Stimulated activated CD4-positive, alpha-beta T cell treated with anti-CD3 and anti-CD28 coated beads, Interleukin-12 subunit alpha, Interleukin-12 subunit beta, amount 100 ng/mL, for 48 hours (primary cell): Measurements from ENCODE around the gene DCTPP1.

ENCODE experiments used
- DNase-seq, 3 donors: peaks; one replicate each; pipeline ENCODE4 v3.0.0-alpha.2; 2020; ENCODE audit warnings: low read depth in 2 of 3, low spot score in 1 of 3

The DCTPP1 gene

GRCh38 chr16:30382111-30382881 lies 47.5 kb downstream of the DCTPP1 start, which contains the start of gene SEPTIN1:
Gene SEPTIN1, minus strand, starts transcription at chr16:30382561. Its CDS starts 19 bp downstream, at chr16:30382542.
- peak in 2 of 3 donors; percentile 51 to 71 for DNase-seq

GRCh38 chr16:30381291-30382041 lies 48.4 kb downstream of the DCTPP1 start:
- DNase-seq = no peak

- no peak for DNase-seq
Measured at GRCh38 chr16:30380803-30381208, 49.0 kb downstream of the DCTPP1 start.

- DNase-seq = no peak
Measured at GRCh38 chr16:30380072-30380802, 49.6 kb downstream of the DCTPP1 start.

DNA sequence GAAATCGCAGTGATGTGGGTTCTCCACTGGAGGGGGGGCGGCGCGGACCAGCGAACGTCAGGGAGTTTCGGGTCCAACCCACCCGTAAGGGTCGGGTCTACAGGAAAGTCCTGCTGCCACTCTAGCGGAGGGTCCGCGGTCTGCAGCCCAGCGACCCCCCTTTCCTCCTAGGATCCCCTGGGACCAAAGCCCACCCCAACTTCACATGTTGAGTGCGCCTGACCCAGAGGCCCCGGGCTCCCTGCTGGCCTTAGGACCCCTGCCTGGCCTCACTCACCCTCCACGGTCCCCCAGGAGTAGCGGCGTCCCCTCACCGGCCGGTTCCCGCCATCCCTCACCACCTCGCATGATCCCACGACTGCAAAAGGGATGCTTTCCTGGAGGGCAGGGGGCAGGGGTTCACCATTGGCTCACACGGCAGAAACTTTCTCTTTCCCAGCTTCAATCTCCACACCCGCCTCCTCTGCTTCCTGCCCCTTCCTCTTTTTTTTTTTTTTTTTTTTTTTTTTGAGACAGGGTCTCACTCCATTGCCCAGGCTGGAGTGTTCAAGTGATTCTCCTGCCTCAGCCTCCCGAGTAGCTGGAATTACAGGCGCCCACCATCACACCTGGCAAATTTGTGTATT lies 50.6 kb downstream of the DCTPP1 start:
- DNase-seq = no peak

DNA sequence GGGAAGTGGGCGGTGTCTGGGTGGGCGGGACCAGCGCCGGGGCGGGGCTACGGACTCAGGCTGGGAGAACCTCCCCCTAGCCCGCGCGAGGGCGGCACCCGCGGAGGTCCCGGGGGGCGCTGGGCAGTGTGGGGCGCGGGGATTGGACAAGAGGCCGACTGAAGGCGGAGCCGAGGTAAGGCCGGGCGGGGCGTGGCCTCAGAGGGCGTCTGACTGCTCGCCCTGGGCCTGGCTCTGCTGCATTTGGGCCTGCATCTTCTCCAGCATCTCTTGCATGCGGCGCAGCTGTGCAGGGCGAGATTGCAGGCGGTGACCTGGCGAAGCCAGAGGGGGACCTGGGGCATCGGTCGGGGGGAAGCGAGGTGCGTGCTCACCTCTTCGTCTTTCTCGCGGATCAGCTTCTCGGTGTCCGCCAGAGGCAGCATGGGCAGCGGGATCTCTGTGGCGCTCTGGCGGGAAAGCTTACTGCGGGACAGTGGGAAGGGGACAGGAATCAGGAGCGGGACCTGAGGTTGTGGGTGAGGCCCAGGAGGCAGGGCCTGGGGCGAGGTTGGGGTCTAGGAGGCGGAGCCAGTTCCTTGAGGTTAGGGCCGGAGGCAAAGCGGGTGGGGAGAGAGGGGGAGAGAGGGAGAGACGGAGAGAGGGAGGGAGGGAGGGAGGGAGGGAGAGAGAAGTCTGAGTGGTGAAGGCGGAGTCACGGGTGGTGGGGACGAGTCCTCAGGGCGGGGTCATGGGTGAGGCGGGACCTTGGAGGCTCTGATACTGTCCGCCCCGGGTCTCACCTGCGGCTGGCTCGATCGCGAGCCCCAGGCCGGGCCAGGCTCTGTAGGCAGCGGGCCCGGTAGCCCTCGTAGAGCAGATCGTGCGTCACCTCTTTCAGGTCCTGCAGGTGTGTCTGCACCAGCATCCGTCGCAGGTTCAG lies 51.3 kb downstream of the DCTPP1 start:
- DNase-seq = peak; percentile 98 to 99 (median 99)

DNA sequence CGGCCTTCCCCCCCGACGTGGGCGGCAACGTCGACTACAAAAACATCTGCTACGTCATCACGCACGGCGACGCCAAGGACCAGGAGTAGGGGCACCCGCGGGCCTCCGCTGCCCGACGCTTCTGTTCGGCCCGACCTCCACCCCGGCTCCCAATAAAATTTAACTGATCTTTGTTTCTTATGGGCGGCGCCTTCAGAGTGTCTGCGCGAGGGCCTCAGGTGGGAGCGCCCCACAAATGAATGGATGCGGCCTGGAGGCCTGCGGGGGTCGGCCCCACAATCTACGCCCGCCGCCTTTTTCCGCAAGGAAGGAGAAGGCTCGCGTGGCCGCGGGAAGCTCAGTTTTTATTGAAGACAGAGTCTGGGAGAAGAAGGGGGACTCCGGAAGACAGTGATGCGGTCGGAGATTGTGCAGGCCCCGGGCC lies 52.0 kb downstream of the DCTPP1 start:
- peak; percentile 76 to 77 (median 77) for DNase-seq

DNA sequence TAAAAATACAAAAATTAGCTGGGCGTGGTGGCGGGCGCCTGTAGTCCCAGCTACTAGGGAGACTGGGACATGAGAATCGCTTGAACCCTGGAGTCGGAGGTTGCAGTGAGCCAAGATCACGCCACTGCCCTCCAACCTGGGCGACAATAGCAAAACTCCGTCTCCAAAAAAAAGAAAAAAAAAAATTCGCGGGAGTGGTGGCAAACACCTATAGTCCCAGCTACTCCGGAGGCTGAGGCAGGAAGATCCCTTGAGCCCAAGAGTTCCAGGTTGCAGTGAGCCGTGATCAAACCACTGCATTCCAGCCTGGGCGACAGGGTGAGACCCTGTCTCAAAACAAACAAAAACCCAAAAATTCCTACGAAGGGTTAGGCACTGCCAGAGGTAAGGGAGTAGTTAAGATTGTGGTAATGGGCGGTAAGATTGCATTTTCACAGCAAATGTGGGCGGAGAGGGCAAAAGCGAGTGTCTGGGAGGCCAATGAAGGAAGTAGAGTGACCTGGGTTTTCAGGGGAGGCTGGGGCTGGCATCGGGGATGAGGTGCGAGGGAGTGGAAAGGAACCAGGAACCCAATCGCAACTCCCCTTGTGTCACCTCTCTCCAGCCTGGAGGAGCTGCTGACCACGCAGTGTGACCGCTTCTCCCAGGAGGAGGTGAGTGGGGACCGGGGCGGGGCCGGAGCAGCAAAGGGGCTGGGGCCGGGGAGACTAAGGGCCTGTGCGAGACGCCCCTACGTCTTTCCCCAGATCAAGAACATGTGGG lies 52.6 kb downstream of the DCTPP1 start:
- no peak for DNase-seq

DNA sequence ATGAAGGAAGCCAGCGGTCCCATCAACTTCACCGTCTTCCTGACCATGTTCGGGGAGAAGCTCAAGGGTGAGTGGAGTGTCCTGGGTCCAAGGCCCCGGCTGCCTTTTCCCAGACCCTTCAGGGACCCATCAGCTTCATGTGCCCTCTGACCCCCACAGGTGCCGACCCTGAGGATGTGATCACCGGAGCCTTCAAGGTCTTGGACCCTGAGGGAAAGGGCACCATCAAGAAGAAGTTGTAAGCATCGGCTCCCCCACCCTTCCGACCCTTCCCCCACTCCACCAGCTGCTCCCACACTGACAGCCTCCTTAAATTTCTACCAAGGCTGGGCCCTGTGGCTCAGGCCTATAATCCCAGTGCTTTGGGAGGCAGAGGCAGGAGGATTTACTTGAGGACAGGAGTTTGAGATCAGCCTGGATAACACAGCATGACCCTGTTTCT lies 53.3 kb downstream of the DCTPP1 start:
- no peak for DNase-seq

DNA sequence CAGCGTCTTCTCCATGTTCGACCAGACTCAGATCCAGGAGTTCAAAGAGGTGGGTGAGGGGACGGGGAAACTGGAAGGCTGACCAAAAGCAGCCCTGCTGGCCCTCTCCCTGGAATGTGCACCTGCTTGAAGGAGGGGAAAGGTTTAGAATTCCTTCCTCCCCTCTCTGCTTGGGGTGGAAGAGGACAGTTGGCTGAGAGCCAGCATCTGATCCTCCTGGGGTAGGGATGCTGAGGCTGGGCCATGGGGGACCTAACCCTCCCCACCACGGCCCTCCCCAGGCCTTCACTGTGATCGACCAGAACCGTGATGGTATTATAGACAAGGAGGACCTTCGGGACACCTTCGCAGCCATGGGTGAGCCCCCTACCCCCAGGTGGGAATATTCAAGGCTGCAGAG lies 54.0 kb downstream of the DCTPP1 start:
- no peak for DNase-seq

DNA sequence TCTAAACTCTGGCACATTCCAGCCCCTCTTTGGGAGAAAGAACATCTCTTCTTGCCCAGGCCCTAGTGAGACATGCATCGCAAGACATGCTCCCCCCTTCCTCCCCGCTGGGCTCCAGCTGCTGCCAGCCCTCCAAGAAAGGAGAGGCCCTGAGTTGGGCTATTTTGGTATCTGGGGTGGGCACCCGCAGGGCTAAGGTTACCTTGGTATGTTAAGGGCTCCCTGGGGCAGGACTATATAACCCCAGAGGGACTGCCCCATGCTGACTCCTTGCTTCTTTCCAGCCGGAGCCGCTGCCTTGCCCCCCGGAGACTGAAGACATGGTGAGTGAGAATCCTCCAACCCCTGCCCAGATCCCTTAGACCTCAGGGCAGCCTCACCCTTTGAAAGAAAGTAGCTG lies 55.3 kb downstream of the DCTPP1 start, which contains the start of gene MYL11:
Gene MYL11, plus strand, starts transcription at position 265 of the 400 bp plus-strand sequence. Its CDS starts 56 bp downstream, at position 321.
- DNase-seq = no peak
